T-cell (primary cell): ENCODE data around the gene PAH. TPM values are rescaled to one million over a fixed set of nuclear protein-coding genes. Genes with fewer than 3 reads are reported as not detected.

ENCODE experiments used
- ATAC-seq, 4 experiments: fragments of 200-7000 bp in 3 of 4; fragments of 150-1000 bp in 1 of 4; cut with Tn5 transposase; replicated peaks in 1 of 4; 1 replicate in 3 of 4; 2 replicates in 1 of 4; pipeline ENCODE4 v1.10.0; 2021; ENCODE audit warnings: moderate library complexity in 3 of 4, mild to moderate bottlenecking in 2 of 4, moderate number of reproducible peaks in 1 of 4
- CTCF ChIA-PET, 2 donors: fragments of 300-600 bp; sonication (Branson Sonifier 250); formaldehyde crosslinking; loops; one replicate each; lab custom pipeline; 2022; ENCODE audit warnings: antibody characterized with exemption in 2 of 2; lab: Charles Lee
- POLR2A ChIA-PET, 2 donors: fragments of 300-600 bp; sonication (Branson Sonifier 250); formaldehyde crosslinking; loops; one replicate each; lab custom pipeline; 2022; ENCODE audit warnings: antibody characterized with exemption in 2 of 2; lab: Charles Lee
- DNase-seq, 35 experiments: peaks; one replicate each; pipeline versions ENCODE4 v3.0.0 to v3.0.0-alpha.2; 2013 to 2023
- H3K27ac ChIP-seq: one replicate; pipeline ENCODE4 v1.5.1; 2013; ENCODE audit warnings: low read length
- H3K27me3 ChIP-seq, 2 experiments: replicated peaks in 1 of 2; 1 replicate in 1 of 2; 2 replicates in 1 of 2; pipeline versions ENCODE4 v1.6.1 to v1.7.0; 2013; ENCODE audit warnings: low read length in 1 of 2, mixed read lengths in 1 of 2; ENCODE audit not compliant: control insufficient read depth in 2 of 2, insufficient read depth in 2 of 2; ENCODE audit errors: extremely low read depth in 1 of 2
- H3K36me3 ChIP-seq, 2 donors: 1 replicate in 1 of 2; 2 replicates in 1 of 2; pipeline versions ENCODE4 v1.6.1 to v1.7.0; 2013; ENCODE audit warnings: low read length in 1 of 2; ENCODE audit not compliant: control insufficient read depth in 2 of 2, insufficient read depth in 1 of 2; ENCODE audit errors: extremely low read depth in 1 of 2
- H3K4me1 ChIP-seq, 2 experiments: 1 replicate in 1 of 2; 2 replicates in 1 of 2; pipeline versions ENCODE4 v1.6.1 to v1.7.0; 2013; ENCODE audit warnings: low read length in 2 of 2, mixed read lengths in 1 of 2; ENCODE audit not compliant: insufficient read depth in 2 of 2, control insufficient read depth in 1 of 2; ENCODE audit errors: extremely low read depth in 1 of 2
- H3K4me3 ChIP-seq, 2 donors: 1 replicate in 1 of 2; 2 replicates in 1 of 2; pipeline versions ENCODE4 v1.5.1 to v1.7.0; 2013; ENCODE audit warnings: mild to moderate bottlenecking in 2 of 2, low read length in 1 of 2, moderate library complexity in 1 of 2; ENCODE audit not compliant: control insufficient read depth in 1 of 2; ENCODE audit errors: extremely low read depth in 1 of 2
- H3K9me3 ChIP-seq: 2 replicates; pipeline ENCODE4 v1.7.0; 2013
- H3K27ac Mint-ChIP-seq, 2 donors: one replicate each; pipeline ENCODE4 v1.8.0; 2020 to 2021; ENCODE audit warnings: mild to moderate bottlenecking in 2 of 2, mixed read lengths in 2 of 2
- H3K27me3 Mint-ChIP-seq, 2 donors: one replicate each; pipeline ENCODE4 v1.8.0; 2021 to 2022; ENCODE audit warnings: mixed read lengths in 2 of 2
- H3K36me3 Mint-ChIP-seq: one replicate; pipeline ENCODE4 v1.8.0; 2021; ENCODE audit warnings: mixed read lengths
- H3K4me1 Mint-ChIP-seq, 3 donors: one replicate each; pipeline ENCODE4 v1.8.0; 2020 to 2022; ENCODE audit warnings: mixed read lengths in 3 of 3, mild to moderate bottlenecking in 1 of 3
- H3K4me3 Mint-ChIP-seq, 3 donors: one replicate each; pipeline ENCODE4 v1.8.0; 2020 to 2022; ENCODE audit warnings: mild to moderate bottlenecking in 3 of 3, mixed read lengths in 3 of 3, moderate library complexity in 3 of 3
- H3K9me3 Mint-ChIP-seq, 3 donors: one replicate each; pipeline ENCODE4 v1.8.0; 2020 to 2022; ENCODE audit warnings: mixed read lengths in 3 of 3
- WGBS: methylation state at CpG from one replicate; pipeline ENCODE4 v1.1.5; 2013; ENCODE audit warnings: missing lambda C conversion rate; ENCODE audit not compliant: insufficient coverage; 5-methylcytosine and 5-hydroxymethylcytosine counted together
- total RNA-seq, 35 experiments: library from RNA in 6 of 35; stranded (reverse) in 6 of 35; fragments of 120-200 nt in 1 of 35; gene quantifications; one replicate each; pipeline versions ENCODE4 v1.2.1 to v1.2.4 and lab custom pipeline; 2013 to 2026

The PAH gene
- total RNA-seq, 5 donors from 2014 or later (not counting 1 experiment from before 2014, with no cell fraction given) = 0.30 to 2.0 (median 0.82) TPM; not detected in 2

DNA sequence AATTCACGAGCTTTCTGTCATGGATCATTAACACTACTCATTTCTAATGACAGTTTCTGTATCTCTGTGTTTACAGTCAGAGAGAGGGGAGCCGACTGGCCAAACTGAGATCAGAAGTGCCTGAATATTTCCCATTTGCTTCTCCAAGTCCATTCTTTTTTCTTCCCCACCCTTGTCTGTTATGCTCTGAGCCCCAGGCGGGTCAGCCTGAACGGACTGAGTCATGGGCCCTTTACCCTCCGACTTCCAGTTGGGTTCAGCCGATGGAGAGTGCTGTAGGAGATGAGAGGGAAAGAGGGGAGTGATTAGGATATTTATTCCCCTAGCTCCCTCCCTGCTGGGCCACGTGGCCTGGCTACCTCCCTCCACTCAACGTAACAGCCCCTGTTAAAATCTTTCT, 104.7 kb downstream of the PAH start:
- no peak overlapping the region for H3K27ac ChIP-seq
- Mint-ChIP-seq H3K9me3 (no peaks in the 10 kb centered on the region), H3K27me3 (peaks cover 3 to 12% of the 10 kb centered on the region in 2 donors), H3K36me3 (no peaks in the 10 kb centered on the region), H3K4me1 (no peaks in the 10 kb centered on the region), H3K27ac (no peak overlapping the region), H3K4me3 (no peak overlapping the region)
- POLR2A ChIA-PET = no interaction called here
- no peak overlapping the region for H3K4me3 ChIP-seq
- no peaks in the 10 kb centered on the region for H3K9me3 ChIP-seq
- H3K36me3 ChIP-seq = no peaks in the 10 kb centered on the region
- no peaks in the 10 kb centered on the region for H3K27me3 ChIP-seq
- no CpG with 5 or more reads among the region's 8 CpGs for WGBS
- ATAC-seq (no peak), DNase-seq (no peak)
- no peaks in the 10 kb centered on the region for H3K4me1 ChIP-seq
- CTCF ChIA-PET = no interaction called here

DNA sequence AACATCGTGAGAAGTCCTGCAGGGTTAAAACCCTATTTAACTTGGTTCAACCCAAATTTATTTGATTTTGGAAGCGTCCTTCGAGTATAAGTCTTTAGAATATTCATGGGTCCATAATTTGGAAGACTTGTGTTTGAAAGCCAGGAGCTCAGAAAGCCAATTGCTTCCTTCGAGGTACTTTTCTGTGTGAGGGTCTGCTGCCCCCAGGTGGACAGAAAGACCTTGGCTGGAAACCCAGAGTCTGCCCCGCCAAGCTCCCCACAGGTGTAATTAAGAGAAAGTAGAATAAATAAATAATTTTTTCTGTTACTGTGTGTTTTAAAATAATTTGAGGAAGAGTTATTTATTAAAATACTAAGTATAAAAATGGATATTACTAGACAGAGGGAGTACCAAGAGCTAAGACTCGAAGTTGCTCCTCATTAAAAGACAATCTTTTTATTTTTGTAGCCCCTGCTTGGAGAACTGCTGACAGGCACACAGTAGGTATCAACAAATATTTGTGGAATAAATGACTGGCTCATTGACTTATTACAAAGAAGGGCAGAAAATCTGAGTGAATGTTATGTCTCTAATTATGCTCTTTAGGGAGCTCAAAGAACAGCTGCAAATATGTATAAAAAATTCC, 105.8 kb downstream of the PAH start:
- ATAC-seq (no peak), DNase-seq (peak in 1 of 35 experiments; percentile 5)
- no peak overlapping the region for H3K27ac ChIP-seq
- no peak overlapping the region for H3K27ac Mint-ChIP-seq
- H3K9me3 ChIP-seq = no peaks in the 10 kb centered on the region
- H3K4me3 ChIP-seq = no peak overlapping the region
- H3K36me3 Mint-ChIP-seq = no peaks in the 10 kb centered on the region
- no peaks in the 10 kb centered on the region for H3K4me1 ChIP-seq
- H3K4me1 Mint-ChIP-seq = no peaks in the 10 kb centered on the region
- ChIA-PET POLR2A (interaction anchor here in 1 of 2 donors (0.7 kb wide), 1 partner anchor 867 kb away, joined by 3 read pairs; no protein-coding TSS in a partner anchor), CTCF (no interaction called here)
- no peak overlapping the region for H3K4me3 Mint-ChIP-seq
- H3K36me3 ChIP-seq = no peaks in the 10 kb centered on the region
- H3K9me3 Mint-ChIP-seq = no peaks in the 10 kb centered on the region
- peaks cover 3 to 12% of the 10 kb centered on the region in 2 donors for H3K27me3 Mint-ChIP-seq
- 13% methylated on average over 3 of the region's 6 CpGs for WGBS
- H3K27me3 ChIP-seq = peaks cover 0 to under 1% of the 10 kb centered on the region in 2 experiments

DNA sequence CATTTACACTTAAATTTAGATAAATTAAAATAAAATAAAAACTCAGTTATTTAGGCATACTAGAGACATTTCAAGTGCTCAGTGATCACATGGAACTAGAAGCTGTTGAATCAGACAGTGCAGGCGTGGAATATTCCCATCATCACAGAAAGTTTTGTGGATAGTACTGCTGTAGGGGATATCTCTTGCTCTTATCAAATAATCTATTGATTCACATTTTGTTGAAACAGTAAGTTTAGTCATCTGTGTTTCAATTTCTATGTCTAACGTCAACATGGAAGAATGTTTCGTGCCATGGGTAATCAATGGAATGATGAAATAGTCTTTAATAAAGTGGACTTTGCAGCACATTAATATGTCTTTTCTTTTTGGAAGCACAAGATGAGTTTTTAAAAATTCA, 108.6 kb downstream of the PAH start:
- Mint-ChIP-seq H3K27me3 (peaks cover 7 to 8% of the 10 kb centered on the region in 2 donors), H3K27ac (no peak overlapping the region), H3K36me3 (no peaks in the 10 kb centered on the region), H3K4me1 (no peaks in the 10 kb centered on the region), H3K9me3 (no peaks in the 10 kb centered on the region), H3K4me3 (no peak overlapping the region)
- H3K4me1 ChIP-seq = no peaks in the 10 kb centered on the region
- no peak for DNase-seq
- no peak for ATAC-seq
- 100% methylated on average over 2 of the region's 3 CpGs for WGBS
- no peak overlapping the region for H3K4me3 ChIP-seq
- CTCF ChIA-PET = no interaction called here
- no peak overlapping the region for H3K27ac ChIP-seq
- POLR2A ChIA-PET = no interaction called here
- peaks cover 0 to 6% of the 10 kb centered on the region in 2 experiments for H3K27me3 ChIP-seq
- no peaks in the 10 kb centered on the region for H3K9me3 ChIP-seq
- no peaks in the 10 kb centered on the region for H3K36me3 ChIP-seq

- Mint-ChIP-seq H3K36me3 (no peaks in the 10 kb centered on the region), H3K4me1 (no peaks in the 10 kb centered on the region), H3K27ac (no peak overlapping the region), H3K9me3 (peaks cover 0 to 4% (median 0%) of the 10 kb centered on the region in 3 donors), H3K4me3 (no peak overlapping the region), H3K27me3 (peaks cover 4 to 5% of the 10 kb centered on the region in 2 donors)
- ATAC-seq = no peak
- peaks cover 0 to 6% of the 10 kb centered on the region in 2 experiments for H3K27me3 ChIP-seq
- no peaks in the 10 kb centered on the region for H3K9me3 ChIP-seq
- WGBS = 94% methylated on average over 2 of the region's 2 CpGs
- H3K36me3 ChIP-seq = no peaks in the 10 kb centered on the region
- POLR2A ChIA-PET = no interaction called here
- CTCF ChIA-PET = no interaction called here
- H3K4me1 ChIP-seq = no peaks in the 10 kb centered on the region
- DNase-seq = no peak
- no peak overlapping the region for H3K4me3 ChIP-seq
- H3K27ac ChIP-seq = no peak overlapping the region
These were observed 110.5 kb downstream of the PAH start for GRCh38 chr12:102806592-102806991.

DNA sequence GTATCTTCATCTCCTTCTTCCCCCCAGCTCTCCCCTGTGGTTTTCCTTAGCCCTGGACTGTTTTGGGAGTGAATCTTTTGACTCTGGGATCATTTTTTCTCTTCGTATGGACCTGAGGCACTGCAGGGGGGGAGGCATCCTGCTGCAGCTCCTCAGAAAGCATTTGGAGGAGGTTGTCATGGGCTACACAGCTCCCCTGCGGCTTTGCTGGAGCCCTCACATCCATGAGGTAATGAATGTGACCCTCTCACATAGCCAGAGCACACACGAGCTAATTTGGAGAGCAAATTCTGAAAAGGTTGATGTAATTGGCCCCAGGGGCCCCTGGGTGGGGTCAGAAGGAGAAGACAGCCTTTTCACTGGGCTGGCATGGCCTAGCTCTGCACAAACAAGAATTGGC, 110.9 kb downstream of the PAH start:
- Mint-ChIP-seq H3K4me3 (no peak overlapping the region), H3K27ac (no peak overlapping the region), H3K36me3 (no peaks in the 10 kb centered on the region), H3K27me3 (peaks cover 4 to 5% of the 10 kb centered on the region in 2 donors), H3K4me1 (no peaks in the 10 kb centered on the region), H3K9me3 (peaks cover 0 to 4% (median 0%) of the 10 kb centered on the region in 3 donors)
- POLR2A ChIA-PET = no interaction called here
- DNase-seq = no peak
- Histone ChIP-seq H3K4me3 (no peak overlapping the region), H3K9me3 (no peaks in the 10 kb centered on the region), H3K36me3 (no peaks in the 10 kb centered on the region), H3K4me1 (no peaks in the 10 kb centered on the region), H3K27ac (no peak overlapping the region), H3K27me3 (peaks cover 0 to 6% of the 10 kb centered on the region in 2 experiments)
- ATAC-seq = no peak
- CTCF ChIA-PET = no interaction called here
- WGBS = 60% methylated on average over 1 of the region's 3 CpGs

- CTCF ChIA-PET = no interaction called here
- peaks cover 0 to 6% of the 10 kb centered on the region in 2 experiments for H3K27me3 ChIP-seq
- ATAC-seq = no peak
These were observed 116.5 kb downstream of the PAH start for GRCh38 chr12:102800565-102800964.

More at GRCh38 chr12:102800565-102800964, 116.5 kb downstream of the PAH start:
- H3K4me3 Mint-ChIP-seq = no peak overlapping the region
- H3K36me3 Mint-ChIP-seq = no peaks in the 10 kb centered on the region
- POLR2A ChIA-PET = no interaction called here
- H3K27ac ChIP-seq = no peak overlapping the region
- H3K4me3 ChIP-seq = no peak overlapping the region
- H3K9me3 Mint-ChIP-seq = peaks cover 0 to 4% (median 0%) of the 10 kb centered on the region in 3 donors
- no peak overlapping the region for H3K27ac Mint-ChIP-seq
- DNase-seq = no peak
- no peaks in the 10 kb centered on the region for H3K9me3 ChIP-seq
- no peaks in the 10 kb centered on the region for H3K4me1 Mint-ChIP-seq
- H3K36me3 ChIP-seq = no peaks in the 10 kb centered on the region
- H3K27me3 Mint-ChIP-seq = peaks cover under 1 to 3% of the 10 kb centered on the region in 2 donors
- H3K4me1 ChIP-seq = no peaks in the 10 kb centered on the region
